HepG2 (cell line): ENCODE results near the gene UBXN2A. TPM values are rescaled to one million over a fixed set of nuclear protein-coding genes. Genes with fewer than 3 reads are reported as not detected.

Experiments used
- ATF6 ChIP-seq: sonication (generic); formaldehyde crosslinking; conservative IDR thresholded peaks from 2 replicates; pipeline ENCODE4 v1.4.0; 2020; ENCODE audit warnings: missing genetic modification reagents
- CBX2 ChIP-seq, 2 experiments: fragments of 200-600 bp in 1 of 2; sonication (generic); formaldehyde crosslinking in 1 of 2; IDR thresholded peaks; 2 replicates each; pipeline versions ENCODE4 v1.7.0 to v1.8.1; 2018 to 2022; ENCODE audit warnings: low read depth in 2 of 2, low read length in 1 of 2, mild to moderate bottlenecking in 1 of 2, missing genetic modification reagents in 1 of 2
- JDP2 ChIP-seq: sonication (generic); formaldehyde crosslinking; IDR thresholded peaks from 2 replicates; pipeline ENCODE4 v1.8.1; 2022; ENCODE audit warnings: missing genetic modification reagents, borderline replicate concordance
- MED8 ChIP-seq: sonication (generic); formaldehyde crosslinking; IDR thresholded peaks from 2 replicates; pipeline ENCODE4 v1.8.1; 2023; ENCODE audit warnings: mild to moderate bottlenecking, missing genetic modification reagents; ENCODE audit not compliant: insufficient replicate concordance
- NCOA1 ChIP-seq: sonication (generic); formaldehyde crosslinking; IDR thresholded peaks from 2 replicates; pipeline ENCODE4 v1.9.0; 2021; ENCODE audit warnings: missing genetic modification reagents
- NFRKB ChIP-seq: fragments of 450-650 bp; IDR thresholded peaks from 2 replicates; pipeline ENCODE4 v1.6.1; 2017
- PCBP2 ChIP-seq: fragments of 200-400 bp; formaldehyde crosslinking; optimal IDR thresholded peaks from 2 replicates; pipeline ENCODE3; 2018; ENCODE audit warnings: low read length, low read depth; ENCODE audit not compliant: poor library complexity, severe bottlenecking
- REPIN1 ChIP-seq: sonication (generic); formaldehyde crosslinking; IDR thresholded peaks from 2 replicates; pipeline ENCODE4 v1.8.0; 2022; ENCODE audit warnings: missing genetic modification reagents, low read depth, mild to moderate bottlenecking, borderline replicate concordance
- RORA ChIP-seq: sonication (generic); formaldehyde crosslinking; IDR thresholded peaks from 2 replicates; pipeline ENCODE4 v1.5.0; 2020; ENCODE audit warnings: mild to moderate bottlenecking, missing genetic modification reagents, moderate library complexity
- SALL1 ChIP-seq: sonication (generic); formaldehyde crosslinking; IDR thresholded peaks from 2 replicates; pipeline ENCODE4 v1.8.0; 2022; ENCODE audit warnings: mild to moderate bottlenecking, missing genetic modification reagents
- SKIL ChIP-seq: sonication (generic); formaldehyde crosslinking; IDR thresholded peaks from 2 replicates; pipeline ENCODE4 v1.8.0; 2022; ENCODE audit warnings: missing genetic modification reagents, mild to moderate bottlenecking, moderate library complexity, borderline replicate concordance
- SRSF1 ChIP-seq: fragments of 200-400 bp; formaldehyde crosslinking; optimal IDR thresholded peaks from 2 replicates; pipeline ENCODE3; 2017; ENCODE audit warnings: mild to moderate bottlenecking, low read depth, low read length, moderate library complexity
- SRSF4 ChIP-seq: fragments of 200-400 bp; formaldehyde crosslinking; IDR thresholded peaks from one replicate; pipeline ENCODE4 v1.6.1; 2018; ENCODE audit warnings: mild to moderate bottlenecking, low read depth, low read length, moderate library complexity; ENCODE audit not compliant: poor library complexity, severe bottlenecking
- TCF7 ChIP-seq: sonication (generic); IDR thresholded peaks from 2 replicates; pipeline ENCODE4 v1.6.1; 2016; ENCODE audit warnings: antibody characterized with exemption, low read depth
- ZEB1 ChIP-seq: IDR thresholded peaks from 2 replicates; pipeline ENCODE4 v1.6.1; 2012; ENCODE audit warnings: mild to moderate bottlenecking, low read depth, inconsistent platforms; ENCODE audit not compliant: insufficient replicate concordance
- ZNF205 ChIP-seq: IDR thresholded peaks from 2 replicates; pipeline ENCODE4 v1.6.1; 2018; ENCODE audit warnings: missing biosample characterization, missing genetic modification reagents
- ZNF382 ChIP-seq: sonication (generic); formaldehyde crosslinking; IDR thresholded peaks from 2 replicates; pipeline ENCODE4 v1.5.0; 2020; ENCODE audit warnings: missing genetic modification reagents, mild to moderate bottlenecking, borderline replicate concordance
- ZNF552 ChIP-seq: sonication (generic); formaldehyde crosslinking; IDR thresholded peaks from 2 replicates; pipeline ENCODE4 v1.9.0; 2022; ENCODE audit warnings: missing genetic modification reagents, mild to moderate bottlenecking, borderline replicate concordance
- ZNF674 ChIP-seq: sonication (generic); formaldehyde crosslinking; IDR thresholded peaks from 2 replicates; pipeline ENCODE4 v1.5.0; 2020; ENCODE audit warnings: low read depth, mild to moderate bottlenecking, missing genetic modification reagents
- ZNF788 ChIP-seq: sonication (generic); formaldehyde crosslinking; IDR thresholded peaks from 2 replicates; pipeline ENCODE4 v1.5.0; 2020; ENCODE audit warnings: mild to moderate bottlenecking, missing genetic modification reagents, borderline replicate concordance
- ZNF792 ChIP-seq: IDR thresholded peaks from 2 replicates; pipeline ENCODE4 v1.6.1; 2016
- ZNF800 ChIP-seq: sonication (generic); formaldehyde crosslinking; IDR thresholded peaks from 2 replicates; pipeline ENCODE4 v1.4.0; 2020; ENCODE audit warnings: missing genetic modification reagents
- ZSCAN21 ChIP-seq: sonication (generic); formaldehyde crosslinking; IDR thresholded peaks from 2 replicates; pipeline ENCODE4 v1.8.0; 2022; ENCODE audit warnings: mild to moderate bottlenecking, missing genetic modification reagents, moderate library complexity, borderline replicate concordance
- polyA plus RNA-seq, 8 experiments: library from polyadenylated mRNA; depleted of rRNA in 3 of 8; stranded (reverse) in 7 of 8; unstranded in 1 of 8; fragments of >200 nt; fragmentation: Illumina TruSeq in 4 of 8; extraction: Trizol in 4 of 8; gene quantifications; 2 replicates each; pipeline versions ENCODE4 v1.2.1 to v1.2.3, GENCODE V29; 2011 to 2016; ENCODE audit warnings: low read depth in 4 of 8, missing spikeins in 1 of 8, mixed read lengths in 1 of 8; ENCODE audit not compliant: insufficient read depth in 1 of 8
- total RNA-seq, 5 experiments: library from RNA; depleted of rRNA; stranded (reverse); fragments of >200 nt; fragmentation: Illumina TruSeq; extraction: Trizol; gene quantifications; 2 replicates each; pipeline ENCODE4 v1.2.3, GENCODE V29; 2016; ENCODE audit warnings: low read depth in 1 of 5

Gene UBXN2A
- total and polyA plus RNA-seq, 2 of the 13 experiments (the other 11 are each of a cell fraction or from before 2014, with no cell fraction given), result 8.3 to 20.9 TPM

GRCh38 chr2:23926750-23927571 lies 13.3 kb upstream of the UBXN2A start, which contains the start of gene ATAD2B (continued):
- TF ChIP-seq ATF6 (CRISPR knock-in tag) (no peak), ZNF382 (CRISPR knock-in tag) (no peak), NFRKB (peak; percentile 78), PCBP2 (no peak), JDP2 (CRISPR knock-in tag) (peak; percentile 78; the same call in 1 of the 2 replicates), ZNF552 (peak; percentile 90), RORA (CRISPR knock-in tag) (no peak), CBX2 (IDR thresholded peaks at IDR 0.05; ENCODE audit: low read depth, low read length) (no peak), CBX2 (CRISPR knock-in tag; IDR thresholded peaks at IDR 0.05; ENCODE audit: low read depth) (no peak), TCF7 (no peak), ZNF800 (CRISPR knock-in tag) (peak; percentile 95), SRSF4 (no peak), ZSCAN21 (peak; percentile 96), ZNF792 (CRISPR knock-in tag) (peak; percentile 88), NCOA1 (no peak), SALL1 (peak; percentile 97), ZNF205 (CRISPR knock-in tag) (peak; percentile 84), MED8 (CRISPR knock-in tag) (peak; percentile 88), SKIL (CRISPR knock-in tag) (peak; percentile 68; the same call in 1 of the 2 replicates), ZNF674 (CRISPR knock-in tag) (0 out of 2 replicates have a peak, but pooled peaks have one; percentile 65), REPIN1 (CRISPR knock-in tag) (peak; percentile 95), ZNF788 (CRISPR knock-in tag) (peak; percentile 85; the same call in 1 of the 2 replicates), SRSF1 (peak; percentile 71), ZEB1 (no peak)
